ENCODE results near the gene MIPEP.

MIPEP gene

GRCh38 chr13:23741879-23742510 lies 147.2 kb downstream of the MIPEP start:
- DNase-seq: no peak

- DNase-seq: peak; percentile 45
Measured at GRCh38 chr13:23740002-23740401, 149.2 kb downstream of the MIPEP start.

GRCh38 chr13:23739596-23739995 lies 149.6 kb downstream of the MIPEP start:
- peak; percentile 89 for DNase-seq

GRCh38 chr13:23736541-23736940 lies 152.7 kb downstream of the MIPEP start:
- no peak for DNase-seq

- DNase-seq: no peak
Measured at GRCh38 chr13:23735329-23735728, 153.9 kb downstream of the MIPEP start.

GRCh38 chr13:23731709-23732108 lies 157.5 kb downstream of the MIPEP start:
- no peak for DNase-seq

- no peak for DNase-seq
Measured at GRCh38 chr13:23730251-23730650, 158.9 kb downstream of the MIPEP start.

- DNase-seq: no peak
Measured at GRCh38 chr13:23729531-23729930, 159.7 kb downstream of the MIPEP start.

GRCh38 chr13:23728807-23729206 lies 160.4 kb downstream of the MIPEP start:
- no peak for DNase-seq

GRCh38 chr13:23725922-23726321 lies 163.3 kb downstream of the MIPEP start:
- no peak for DNase-seq

GRCh38 chr13:23724196-23724970 lies 164.8 kb downstream of the MIPEP start:
- DNase-seq: no peak

- DNase-seq: no peak
Measured at GRCh38 chr13:23723471-23723870, 165.7 kb downstream of the MIPEP start.

- DNase-seq: no peak
Measured at GRCh38 chr13:23722726-23723453, 166.3 kb downstream of the MIPEP start.

- no peak for DNase-seq
Measured at GRCh38 chr13:23718996-23719395, 170.2 kb downstream of the MIPEP start.

- no peak for DNase-seq
Measured at GRCh38 chr13:23716401-23716800, 172.8 kb downstream of the MIPEP start.

GRCh38 chr13:23715762-23716235 lies 173.4 kb downstream of the MIPEP start:
- DNase-seq: peak; percentile 8

GRCh38 chr13:23715092-23715761 lies 174.0 kb downstream of the MIPEP start:
- no peak for DNase-seq

- DNase-seq: no peak
Measured at GRCh38 chr13:23714672-23715071, 174.5 kb downstream of the MIPEP start.

GRCh38 chr13:23711355-23711754 lies 177.8 kb downstream of the MIPEP start:
- DNase-seq: no peak

- DNase-seq: no peak
Measured at GRCh38 chr13:23710366-23710765, 178.8 kb downstream of the MIPEP start.

GRCh38 chr13:23709536-23709935 lies 179.7 kb downstream of the MIPEP start:
- DNase-seq: peak; percentile 20

GRCh38 chr13:23707674-23708073 lies 181.5 kb downstream of the MIPEP start:
- DNase-seq: no peak

- no peak for DNase-seq
Measured at GRCh38 chr13:23705583-23705982, 183.6 kb downstream of the MIPEP start.

All from NCI-H1092 treated with DMSO at 0.1 percent for 48 hours (cell line).